ENCODE data around the gene LRRN3. TPM values are rescaled to one million over a fixed set of nuclear protein-coding genes. Genes with fewer than 3 reads are reported as not detected.

LRRN3 gene
- total and polyA plus RNA-seq, 2 of the 4 experiments (the other 2 are of a cell fraction) = 6.9 to 15.2 TPM

DNA sequence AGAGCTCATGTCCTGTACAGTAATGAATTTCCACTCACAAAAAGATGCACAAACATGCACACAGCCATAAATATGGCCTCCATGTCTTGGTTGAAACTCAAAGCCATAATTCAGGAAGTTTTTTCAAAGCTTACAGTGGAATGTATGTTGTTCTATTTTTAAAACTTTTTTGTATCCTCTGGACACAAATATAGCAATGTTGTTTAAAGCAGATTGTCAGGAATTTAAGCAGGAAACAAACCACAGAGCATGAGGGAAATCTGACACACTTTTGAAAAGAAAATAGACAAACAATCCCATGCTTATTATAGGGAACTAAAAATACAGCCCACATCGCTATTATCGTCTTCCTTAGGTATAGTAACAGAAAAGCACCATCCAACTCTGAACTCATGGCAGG, 21.5 kb downstream of the LRRN3 start:
- Histone ChIP-seq H3K56ac (ENCODE audit: extremely low read depth, insufficient read depth, low read length) (no peak overlapping the region), H4K91ac (ENCODE audit: insufficient read depth, low read depth, low read length) (peak overlapping the region; percentile 83), H2BK5ac (ENCODE audit: low read depth, low read length, poor library complexity, severe bottlenecking) (peak overlapping the region; percentile 85), H3K4me3 (ENCODE audit: insufficient read depth, low read depth, low read length) (no peak overlapping the region), H3K14ac (replicated peaks; ENCODE audit: low read depth, low read length) (peak overlapping the region; percentile 92), H2BK120ac (ENCODE audit: low read depth, low read length) (peak overlapping the region; percentile 96), H3K9me1 (ENCODE audit: insufficient read depth, low read length) (peaks cover 4% of the 10 kb centered on the region; the same call in 1 of the 2 replicates), H3K79me1 (ENCODE audit: low read depth in 1 of 2, low read length in 2 of 2) (0 out of 4 replicates have a peak, but pooled peaks cover 0 to 3% of the 10 kb centered on the region in 2 experiments), H3K9ac (ENCODE audit: low read depth, low read length) (no peak overlapping the region), H3K4me2 (ENCODE audit: low read depth, low read length) (peak overlapping the region; percentile 6; the same call in 1 of the 2 replicates), H2AK9ac (replicated peaks; ENCODE audit: low read depth, low read length, poor library complexity) (no peak overlapping the region), H2BK15ac (ENCODE audit: low read depth, low read length) (peak overlapping the region; percentile 98; the same call in 2 of the 3 replicates), H2AFZ (replicated peaks; ENCODE audit: low read length, poor library complexity) (no peak overlapping the region), H3K36me3 (ENCODE audit: control insufficient read depth, insufficient read depth, low read length) (no peaks in the 10 kb centered on the region), H3K18ac (ENCODE audit: low read depth, low read length) (peak overlapping the region; percentile 83; the same call in 1 of the 2 replicates), H3K4ac (ENCODE audit: low read depth, low read length) (peak overlapping the region; percentile 91; the same call in 1 of the 2 replicates), H3K23ac (ENCODE audit: low read depth, low read length) (peak overlapping the region; percentile 92; the same call in 1 of the 2 replicates), H2AK5ac (ENCODE audit: low read depth, low read length) (peak overlapping the region; percentile 67; the same call in 1 of the 2 replicates), H3K9me3 (ENCODE audit: control insufficient read depth, insufficient read depth, low read length) (no peaks in the 10 kb centered on the region), H3K27ac (ENCODE audit: insufficient read depth, low read length) (no peak overlapping the region), H2BK20ac (ENCODE audit: low read depth, low read length) (peak overlapping the region; percentile 94; the same call in 1 of the 2 replicates), H4K20me1 (ENCODE audit: insufficient read depth, low read length) (no peaks in the 10 kb centered on the region), H4K5ac (ENCODE audit: low read depth, low read length) (peak overlapping the region; percentile 64; the same call in 1 of the 2 replicates), H4K8ac (ENCODE audit: low read depth in 2 of 2, low read length in 2 of 2) (peak overlapping the region in 1 of 2 experiments; percentile 90; a peak in 2 of 4 replicates), H3K4me1 (ENCODE audit: control insufficient read depth, insufficient read depth, low read length) (no peaks in the 10 kb centered on the region; the same call in 1 of the 2 replicates), H3K27me3 (ENCODE audit: control insufficient read depth, insufficient read depth, low read length) (no peaks in the 10 kb centered on the region)
- DNase-seq = peak; percentile 51
- WGBS, 2 experiments (ENCODE audit: extremely low coverage in 2 of 2, insufficient read length in 1 of 2) = no CpG with 5 or more reads among the region's 2 CpGs
- peak; percentile 49; the same call in 1 of the 2 replicates for ATAC-seq (ENCODE audit: low read depth)
- ChIA-PET POLR2A (ENCODE audit: unreplicated experiment) (no interaction called here), CTCF (no interaction called here)
- intact Hi-C loops (cut with micrococcal nuclease) = no loop called here
- BruUV-seq (replicated peaks) = no TSS peak
- dilution Hi-C loops (cut with HindIII; ENCODE audit: low sequenced_read_pairs, unreplicated experiment) = no loop called here
- TF ChIP-seq POLR2A (IDR thresholded peaks at IDR 0.05; ENCODE audit: low read depth, low read length) (no peak), RFX5 (IDR thresholded peaks at IDR 0.05; ENCODE audit: low read depth, low read length) (no peak), SMC3 (IDR thresholded peaks at IDR 0.05; ENCODE audit: low read depth, low read length) (no peak)
- in situ Hi-C loops (cut with MboI; ENCODE audit: low sequenced_read_pairs) = no loop called here
